ENCODE results near the gene NEMP2.

DNA sequence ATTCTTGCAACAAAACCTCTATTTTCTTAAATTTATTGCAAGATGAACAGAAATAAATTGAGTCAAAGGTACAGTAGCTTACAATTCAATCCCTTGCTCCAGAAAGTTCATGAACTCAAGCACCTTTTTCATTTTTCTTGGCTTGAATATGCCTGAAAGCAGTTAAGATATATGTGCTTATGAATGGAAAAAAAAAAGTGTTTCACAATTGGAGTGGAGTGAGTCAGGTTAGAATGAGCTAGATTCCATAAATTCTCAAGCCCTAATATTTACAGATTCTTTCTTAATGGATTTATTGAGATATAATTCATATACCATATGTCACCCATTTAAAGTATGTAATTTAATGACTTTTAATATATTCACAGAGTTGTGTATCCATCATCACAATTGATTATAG is 39.6 kb upstream of the NEMP2 start:
- TF ChIP-seq EZH2phosphoT487 (IDR thresholded peaks at IDR 0.05; ENCODE audit: low read length) = no peak
- TF ChIP-seq, protein P1, sequence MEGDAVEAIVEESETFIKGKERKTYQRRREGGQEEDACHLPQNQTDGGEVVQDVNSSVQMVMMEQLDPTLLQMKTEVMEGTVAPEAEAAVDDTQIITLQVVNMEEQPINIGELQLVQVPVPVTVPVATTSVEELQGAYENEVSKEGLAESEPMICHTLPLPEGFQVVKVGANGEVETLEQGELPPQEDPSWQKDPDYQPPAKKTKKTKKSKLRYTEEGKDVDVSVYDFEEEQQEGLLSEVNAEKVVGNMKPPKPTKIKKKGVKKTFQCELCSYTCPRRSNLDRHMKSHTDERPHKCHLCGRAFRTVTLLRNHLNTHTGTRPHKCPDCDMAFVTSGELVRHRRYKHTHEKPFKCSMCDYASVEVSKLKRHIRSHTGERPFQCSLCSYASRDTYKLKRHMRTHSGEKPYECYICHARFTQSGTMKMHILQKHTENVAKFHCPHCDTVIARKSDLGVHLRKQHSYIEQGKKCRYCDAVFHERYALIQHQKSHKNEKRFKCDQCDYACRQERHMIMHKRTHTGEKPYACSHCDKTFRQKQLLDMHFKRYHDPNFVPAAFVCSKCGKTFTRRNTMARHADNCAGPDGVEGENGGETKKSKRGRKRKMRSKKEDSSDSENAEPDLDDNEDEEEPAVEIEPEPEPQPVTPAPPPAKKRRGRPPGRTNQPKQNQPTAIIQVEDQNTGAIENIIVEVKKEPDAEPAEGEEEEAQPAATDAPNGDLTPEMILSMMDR (IDR thresholded peaks at IDR 0.05; ENCODE audit: low read length) = no peak
